ENCODE measurements around the gene ZRANB1.

The ZRANB1 gene

DNA sequence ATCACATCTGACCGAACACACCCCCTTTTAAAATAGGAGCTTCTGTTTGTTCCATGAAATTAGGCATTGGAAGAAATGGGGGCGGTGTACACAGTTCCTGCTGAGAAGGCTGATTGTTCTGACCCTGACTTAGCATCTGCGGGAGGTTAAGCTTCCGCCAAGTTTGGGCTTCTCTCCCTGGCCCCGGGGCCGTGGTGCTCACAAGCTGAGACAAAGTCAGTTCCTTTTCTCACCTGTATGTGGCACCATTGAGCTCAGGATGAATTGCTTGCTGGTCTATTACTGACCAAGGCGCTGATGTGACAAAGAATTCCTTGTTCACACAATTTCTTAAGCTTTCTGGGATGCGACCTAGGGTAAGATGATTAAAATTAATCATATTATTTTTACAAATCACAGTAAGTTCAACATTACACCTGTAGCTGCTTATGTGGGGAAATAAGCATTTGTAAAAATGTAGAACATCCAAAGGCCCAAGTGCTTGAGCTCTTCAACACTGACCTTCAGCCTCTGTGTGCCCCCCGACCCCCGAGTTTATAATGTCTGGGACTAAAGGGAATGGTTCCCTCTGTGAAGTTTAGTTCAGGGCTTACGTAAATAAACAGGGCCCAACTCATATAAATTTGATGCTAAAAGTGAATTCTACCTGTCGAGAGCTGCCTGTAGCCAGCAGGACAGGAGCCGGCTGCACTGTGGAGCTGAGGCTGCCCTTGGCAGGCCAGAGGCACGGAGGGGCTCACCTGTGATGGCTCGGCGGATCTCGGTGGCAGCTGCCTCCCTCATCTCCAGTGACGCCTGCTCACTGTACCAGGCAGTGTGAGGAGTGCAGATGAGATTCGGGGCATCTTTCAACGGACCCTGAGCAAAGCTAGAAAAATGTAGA, 50.8 kb downstream of the ZRANB1 start:
- no peak for TF ChIP-seq GLIS3 (CRISPR knock-in tag; IDR thresholded peaks at IDR 0.05)
- ATAC-seq, result peak; percentile 84

DNA sequence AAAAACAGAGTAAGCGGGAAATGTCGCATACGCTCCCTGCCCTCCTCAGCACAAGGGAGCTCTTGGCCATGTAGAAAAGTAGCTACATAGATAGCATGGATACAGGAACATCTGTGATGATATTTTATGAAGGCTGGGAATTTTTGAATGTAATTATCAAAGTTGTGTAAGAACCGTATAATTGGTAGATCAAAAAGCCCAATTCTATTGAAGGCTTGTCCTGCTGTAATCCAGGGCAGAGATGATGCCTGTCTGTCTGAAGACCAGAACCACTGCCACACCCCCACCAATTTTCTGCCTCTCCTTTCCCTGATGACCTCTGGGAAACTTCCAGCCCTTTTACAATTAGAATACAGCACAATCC, 51.4 kb downstream of the ZRANB1 start:
- no peak for ATAC-seq
- TF ChIP-seq ZNF70 (CRISPR knock-in tag; IDR thresholded peaks at IDR 0.05) (no peak), ZFP30 (CRISPR knock-in tag; IDR thresholded peaks at IDR 0.05) (no peak), BACH2 (CRISPR knock-in tag; IDR thresholded peaks at IDR 0.05; ENCODE audit: borderline replicate concordance) (no peak), ZNF565 (CRISPR knock-in tag; conservative IDR thresholded peaks at IDR 0.05; ENCODE audit: low read depth) (no peak), CSDC2 (CRISPR knock-in tag; IDR thresholded peaks at IDR 0.05) (no peak), ZC3H10 (CRISPR knock-in tag; IDR thresholded peaks at IDR 0.05) (no peak), ZNF8 (CRISPR knock-in tag; IDR thresholded peaks at IDR 0.05) (no peak), ISL1 (CRISPR knock-in tag; IDR thresholded peaks at IDR 0.05) (no peak), SNAI2 (CRISPR knock-in tag; IDR thresholded peaks at IDR 0.05) (no peak), ARNTL (CRISPR knock-in tag; IDR thresholded peaks at IDR 0.05; ENCODE audit: borderline replicate concordance, low read depth) (no peak), TOX (CRISPR knock-in tag; IDR thresholded peaks at IDR 0.05; ENCODE audit: borderline replicate concordance) (no peak), PPARA (CRISPR knock-in tag; IDR thresholded peaks at IDR 0.05; ENCODE audit: borderline replicate concordance) (no peak), ESRRG (CRISPR knock-in tag; IDR thresholded peaks at IDR 0.05) (no peak), GLIS3 (CRISPR knock-in tag; IDR thresholded peaks at IDR 0.05) (no peak), TCF4 (CRISPR knock-in tag; IDR thresholded peaks at IDR 0.05; ENCODE audit: borderline replicate concordance) (no peak)
- TF ChIP-seq, protein P1, sequence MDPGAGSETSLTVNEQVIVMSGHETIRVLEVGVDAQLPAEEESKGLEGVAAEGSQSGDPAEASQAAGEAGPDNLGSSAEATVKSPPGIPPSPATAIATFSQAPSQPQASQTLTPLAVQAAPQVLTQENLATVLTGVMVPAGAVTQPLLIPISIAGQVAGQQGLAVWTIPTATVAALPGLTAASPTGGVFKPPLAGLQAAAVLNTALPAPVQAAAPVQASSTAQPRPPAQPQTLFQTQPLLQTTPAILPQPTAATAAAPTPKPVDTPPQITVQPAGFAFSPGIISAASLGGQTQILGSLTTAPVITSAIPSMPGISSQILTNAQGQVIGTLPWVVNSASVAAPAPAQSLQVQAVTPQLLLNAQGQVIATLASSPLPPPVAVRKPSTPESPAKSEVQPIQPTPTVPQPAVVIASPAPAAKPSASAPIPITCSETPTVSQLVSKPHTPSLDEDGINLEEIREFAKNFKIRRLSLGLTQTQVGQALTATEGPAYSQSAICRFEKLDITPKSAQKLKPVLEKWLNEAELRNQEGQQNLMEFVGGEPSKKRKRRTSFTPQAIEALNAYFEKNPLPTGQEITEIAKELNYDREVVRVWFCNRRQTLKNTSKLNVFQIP (CRISPR knock-in tag; IDR thresholded peaks at IDR 0.05; ENCODE audit: borderline replicate concordance, low read depth), result no peak
- TF ChIP-seq, protein P2, sequence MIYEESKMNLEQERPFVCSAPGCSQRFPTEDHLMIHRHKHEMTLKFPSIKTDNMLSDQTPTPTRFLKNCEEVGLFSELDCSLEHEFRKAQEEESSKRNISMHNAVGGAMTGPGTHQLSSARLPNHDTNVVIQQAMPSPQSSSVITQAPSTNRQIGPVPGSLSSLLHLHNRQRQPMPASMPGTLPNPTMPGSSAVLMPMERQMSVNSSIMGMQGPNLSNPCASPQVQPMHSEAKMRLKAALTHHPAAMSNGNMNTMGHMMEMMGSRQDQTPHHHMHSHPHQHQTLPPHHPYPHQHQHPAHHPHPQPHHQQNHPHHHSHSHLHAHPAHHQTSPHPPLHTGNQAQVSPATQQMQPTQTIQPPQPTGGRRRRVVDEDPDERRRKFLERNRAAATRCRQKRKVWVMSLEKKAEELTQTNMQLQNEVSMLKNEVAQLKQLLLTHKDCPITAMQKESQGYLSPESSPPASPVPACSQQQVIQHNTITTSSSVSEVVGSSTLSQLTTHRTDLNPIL (CRISPR knock-in tag; IDR thresholded peaks at IDR 0.05; ENCODE audit: low read depth), result no peak
- TF ChIP-seq, protein P3, sequence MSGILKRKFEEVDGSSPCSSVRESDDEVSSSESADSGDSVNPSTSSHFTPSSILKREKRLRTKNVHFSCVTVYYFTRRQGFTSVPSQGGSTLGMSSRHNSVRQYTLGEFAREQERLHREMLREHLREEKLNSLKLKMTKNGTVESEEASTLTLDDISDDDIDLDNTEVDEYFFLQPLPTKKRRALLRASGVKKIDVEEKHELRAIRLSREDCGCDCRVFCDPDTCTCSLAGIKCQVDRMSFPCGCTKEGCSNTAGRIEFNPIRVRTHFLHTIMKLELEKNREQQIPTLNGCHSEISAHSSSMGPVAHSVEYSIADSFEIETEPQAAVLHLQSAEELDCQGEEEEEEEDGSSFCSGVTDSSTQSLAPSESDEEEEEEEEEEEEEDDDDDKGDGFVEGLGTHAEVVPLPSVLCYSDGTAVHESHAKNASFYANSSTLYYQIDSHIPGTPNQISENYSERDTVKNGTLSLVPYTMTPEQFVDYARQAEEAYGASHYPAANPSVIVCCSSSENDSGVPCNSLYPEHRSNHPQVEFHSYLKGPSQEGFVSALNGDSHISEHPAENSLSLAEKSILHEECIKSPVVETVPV (CRISPR knock-in tag; IDR thresholded peaks at IDR 0.05), result no peak
- TF ChIP-seq, protein P4, sequence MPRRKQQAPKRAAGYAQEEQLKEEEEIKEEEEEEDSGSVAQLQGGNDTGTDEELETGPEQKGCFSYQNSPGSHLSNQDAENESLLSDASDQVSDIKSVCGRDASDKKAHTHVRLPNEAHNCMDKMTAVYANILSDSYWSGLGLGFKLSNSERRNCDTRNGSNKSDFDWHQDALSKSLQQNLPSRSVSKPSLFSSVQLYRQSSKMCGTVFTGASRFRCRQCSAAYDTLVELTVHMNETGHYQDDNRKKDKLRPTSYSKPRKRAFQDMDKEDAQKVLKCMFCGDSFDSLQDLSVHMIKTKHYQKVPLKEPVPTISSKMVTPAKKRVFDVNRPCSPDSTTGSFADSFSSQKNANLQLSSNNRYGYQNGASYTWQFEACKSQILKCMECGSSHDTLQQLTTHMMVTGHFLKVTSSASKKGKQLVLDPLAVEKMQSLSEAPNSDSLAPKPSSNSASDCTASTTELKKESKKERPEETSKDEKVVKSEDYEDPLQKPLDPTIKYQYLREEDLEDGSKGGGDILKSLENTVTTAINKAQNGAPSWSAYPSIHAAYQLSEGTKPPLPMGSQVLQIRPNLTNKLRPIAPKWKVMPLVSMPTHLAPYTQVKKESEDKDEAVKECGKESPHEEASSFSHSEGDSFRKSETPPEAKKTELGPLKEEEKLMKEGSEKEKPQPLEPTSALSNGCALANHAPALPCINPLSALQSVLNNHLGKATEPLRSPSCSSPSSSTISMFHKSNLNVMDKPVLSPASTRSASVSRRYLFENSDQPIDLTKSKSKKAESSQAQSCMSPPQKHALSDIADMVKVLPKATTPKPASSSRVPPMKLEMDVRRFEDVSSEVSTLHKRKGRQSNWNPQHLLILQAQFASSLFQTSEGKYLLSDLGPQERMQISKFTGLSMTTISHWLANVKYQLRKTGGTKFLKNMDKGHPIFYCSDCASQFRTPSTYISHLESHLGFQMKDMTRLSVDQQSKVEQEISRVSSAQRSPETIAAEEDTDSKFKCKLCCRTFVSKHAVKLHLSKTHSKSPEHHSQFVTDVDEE (CRISPR knock-in tag; IDR thresholded peaks at IDR 0.05), result no peak
- TF ChIP-seq, protein P5, sequence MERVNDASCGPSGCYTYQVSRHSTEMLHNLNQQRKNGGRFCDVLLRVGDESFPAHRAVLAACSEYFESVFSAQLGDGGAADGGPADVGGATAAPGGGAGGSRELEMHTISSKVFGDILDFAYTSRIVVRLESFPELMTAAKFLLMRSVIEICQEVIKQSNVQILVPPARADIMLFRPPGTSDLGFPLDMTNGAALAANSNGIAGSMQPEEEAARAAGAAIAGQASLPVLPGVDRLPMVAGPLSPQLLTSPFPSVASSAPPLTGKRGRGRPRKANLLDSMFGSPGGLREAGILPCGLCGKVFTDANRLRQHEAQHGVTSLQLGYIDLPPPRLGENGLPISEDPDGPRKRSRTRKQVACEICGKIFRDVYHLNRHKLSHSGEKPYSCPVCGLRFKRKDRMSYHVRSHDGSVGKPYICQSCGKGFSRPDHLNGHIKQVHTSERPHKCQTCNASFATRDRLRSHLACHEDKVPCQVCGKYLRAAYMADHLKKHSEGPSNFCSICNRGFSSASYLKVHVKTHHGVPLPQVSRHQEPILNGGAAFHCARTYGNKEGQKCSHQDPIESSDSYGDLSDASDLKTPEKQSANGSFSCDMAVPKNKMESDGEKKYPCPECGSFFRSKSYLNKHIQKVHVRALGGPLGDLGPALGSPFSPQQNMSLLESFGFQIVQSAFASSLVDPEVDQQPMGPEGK (CRISPR knock-in tag; IDR thresholded peaks at IDR 0.05; ENCODE audit: borderline replicate concordance), result no peak

Data from SK-N-SH treated with all-trans-retinoic acid at 6 μM for 48 hours (cell line).